Activated CD4-positive, CD25-positive, alpha-beta regulatory T cell treated with anti-CD3 and anti-CD28 coated beads, Interleukin-2, amount 50 U/mL, for 16 hours (primary cell): ENCODE measurements around the gene SYNPR.

Experiments used
- DNase-seq: peaks from one replicate; pipeline ENCODE4 v3.0.0-alpha.2; 2020; ENCODE audit warnings: low read depth, low spot score

Gene SYNPR

DNA sequence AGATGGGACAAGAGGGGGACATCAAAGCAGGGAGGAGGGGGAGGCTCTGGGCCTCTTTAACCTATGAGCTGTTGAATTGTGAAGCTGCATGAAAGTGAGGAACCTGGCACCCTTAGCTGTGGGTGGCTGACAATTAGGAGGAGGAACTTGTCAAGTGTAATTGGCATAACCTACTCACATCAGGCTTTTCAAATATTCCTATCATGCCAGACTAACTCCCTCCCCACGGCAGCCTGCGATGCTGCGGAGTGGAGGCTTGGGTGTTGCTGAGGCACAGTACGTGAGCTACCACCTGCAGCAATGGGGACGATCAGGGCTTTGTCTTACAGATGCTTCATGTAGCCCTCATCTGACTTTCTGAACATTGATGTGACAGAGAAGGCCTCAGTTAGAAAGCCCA is 193.7 kb downstream of the SYNPR start:
- no peak for DNase-seq

- DNase-seq: no peak
These were observed 195.6 kb downstream of the SYNPR start for GRCh38 chr3:63473641-63474166.

- DNase-seq: no peak
These were observed 196.9 kb downstream of the SYNPR start for GRCh38 chr3:63474828-63475518.

DNA sequence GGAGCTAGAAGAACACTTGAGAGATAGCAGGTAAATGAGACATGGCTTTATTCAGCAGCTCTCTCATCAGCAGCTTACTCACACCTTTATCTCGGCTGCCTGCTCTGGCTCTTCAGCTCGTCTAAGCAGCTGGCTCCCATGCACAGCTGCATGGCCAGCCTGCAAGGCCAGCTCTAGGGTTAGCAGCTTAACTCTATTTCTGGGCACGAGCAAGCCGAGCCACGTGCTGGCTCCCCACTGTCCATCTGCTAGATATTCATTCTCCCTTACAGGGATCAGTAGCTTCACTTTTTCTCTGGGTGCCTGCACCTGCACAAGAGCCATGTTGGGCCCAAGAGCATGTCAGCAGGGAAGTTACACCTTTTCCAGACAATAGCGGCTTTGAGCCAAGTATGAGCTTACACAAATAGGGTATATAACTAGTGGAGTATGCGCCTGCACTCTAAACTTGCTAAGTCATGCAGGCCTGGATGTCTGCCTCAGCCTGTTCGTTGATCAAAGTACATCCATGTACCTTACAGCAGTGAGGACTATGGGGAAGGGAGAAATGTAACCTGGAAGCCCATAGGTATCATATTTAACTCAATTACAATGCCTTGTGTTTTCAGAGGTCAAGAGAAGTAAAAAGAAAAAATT is 199.5 kb downstream of the SYNPR start:
- no peak for DNase-seq

DNA sequence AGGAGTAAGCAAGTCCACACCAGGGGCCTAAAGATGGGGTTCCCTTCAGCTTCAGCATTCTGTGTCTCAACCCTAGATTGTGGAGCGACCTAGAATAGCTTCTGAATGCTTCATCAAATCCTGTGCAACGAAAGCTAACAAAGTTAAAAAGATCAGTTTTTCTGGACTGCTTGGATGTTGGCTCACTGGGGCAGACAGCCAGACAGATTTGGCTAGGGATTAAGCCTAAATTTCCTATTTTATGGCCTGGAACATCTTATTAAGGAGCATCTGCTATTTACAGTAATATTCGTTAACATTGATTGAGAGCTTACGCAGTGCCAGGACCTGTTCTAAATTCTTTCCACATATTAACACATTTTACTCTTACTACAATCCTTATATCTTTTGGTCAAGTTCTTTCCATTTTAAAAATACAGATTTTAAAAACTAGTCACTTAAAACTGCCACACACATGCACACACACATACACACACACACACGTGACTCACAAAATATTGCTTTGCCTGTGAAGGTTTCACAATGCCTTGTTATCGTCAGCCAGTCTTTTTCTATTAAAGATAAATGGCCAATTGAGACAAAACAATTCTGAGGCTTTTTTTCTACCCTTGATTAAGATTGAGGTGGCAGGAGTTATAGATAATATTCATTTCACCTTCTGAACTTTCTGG is 201.0 kb downstream of the SYNPR start:
- no peak for DNase-seq

DNA sequence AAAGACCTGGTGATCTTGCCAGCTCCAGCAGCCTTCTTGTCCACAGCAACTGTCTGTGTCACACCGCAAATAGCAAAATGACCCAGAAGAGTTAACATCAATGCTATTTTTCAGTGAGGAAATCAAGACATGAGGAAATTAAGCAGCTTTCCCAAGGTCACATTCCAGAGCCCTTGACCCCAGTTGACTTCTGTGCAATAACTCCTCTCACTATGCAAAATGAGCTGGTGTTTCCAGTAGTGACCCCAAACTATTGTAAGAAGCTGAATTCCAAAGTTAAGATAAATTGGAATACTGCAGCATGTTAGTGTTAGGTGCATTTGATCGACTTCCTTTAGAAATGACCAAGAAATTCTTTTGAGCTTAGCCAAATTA is 201.5 kb downstream of the SYNPR start:
- no peak for DNase-seq

DNA sequence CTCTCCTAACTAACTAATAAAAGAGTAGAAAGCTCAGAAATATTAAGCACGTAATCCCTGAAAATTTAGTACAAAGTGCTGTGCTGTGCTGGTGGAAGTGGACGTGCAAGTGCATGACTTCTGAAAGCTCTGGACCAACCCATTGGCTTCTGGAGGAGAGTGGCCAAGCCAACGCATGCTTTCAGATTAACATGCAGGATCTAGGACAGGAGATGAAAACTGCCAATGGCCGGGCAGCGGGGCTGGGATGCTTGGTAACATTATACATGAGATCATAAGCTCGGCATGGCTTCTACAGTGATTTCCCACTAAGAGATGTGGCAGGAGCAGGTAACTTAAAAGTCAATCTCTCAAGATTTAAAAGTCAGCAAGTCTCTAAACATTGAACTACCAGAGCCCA is 203.5 kb downstream of the SYNPR start:
- no peak for DNase-seq

DNA sequence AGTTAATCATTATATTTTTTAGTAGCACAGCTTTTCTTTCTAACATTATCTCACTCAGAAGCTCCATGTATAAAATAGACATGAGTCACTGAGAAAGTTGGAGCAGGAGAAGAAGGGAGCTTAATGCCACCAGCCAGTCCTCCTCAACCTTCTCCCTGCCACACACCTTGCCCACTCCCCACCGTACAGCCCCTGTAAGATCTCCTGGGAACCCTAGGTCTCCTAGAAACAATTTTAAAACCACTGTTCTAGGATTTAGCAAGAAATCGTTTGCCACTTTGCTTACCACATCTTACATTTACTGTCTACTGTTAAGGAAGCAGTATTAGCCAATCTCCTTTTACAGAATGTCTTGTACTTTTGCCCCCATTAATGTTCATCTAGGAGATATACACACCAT is 204.2 kb downstream of the SYNPR start:
- DNase-seq: no peak

- no peak for DNase-seq
These were observed 214.4 kb downstream of the SYNPR start for GRCh38 chr3:63492464-63492863.

DNA sequence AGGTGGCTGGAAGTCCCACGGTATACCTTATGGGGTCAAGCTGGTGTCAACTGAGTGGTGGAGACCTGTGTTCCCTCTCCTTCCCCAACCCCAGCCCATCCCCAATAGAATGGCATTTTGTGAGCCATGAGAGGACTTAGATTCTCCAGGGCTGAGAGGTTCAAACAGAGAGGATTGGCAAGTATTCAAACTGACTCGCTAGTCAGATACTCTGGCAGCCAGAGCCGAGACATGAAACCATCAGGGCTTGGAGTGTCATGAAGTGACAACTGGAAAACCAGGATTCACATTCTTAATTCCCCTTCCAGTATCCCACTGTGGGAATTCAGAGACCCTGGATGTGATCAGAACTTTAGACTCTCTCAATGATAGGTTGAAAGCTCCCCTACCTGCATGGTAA is 215.0 kb downstream of the SYNPR start:
- no peak for DNase-seq

DNA sequence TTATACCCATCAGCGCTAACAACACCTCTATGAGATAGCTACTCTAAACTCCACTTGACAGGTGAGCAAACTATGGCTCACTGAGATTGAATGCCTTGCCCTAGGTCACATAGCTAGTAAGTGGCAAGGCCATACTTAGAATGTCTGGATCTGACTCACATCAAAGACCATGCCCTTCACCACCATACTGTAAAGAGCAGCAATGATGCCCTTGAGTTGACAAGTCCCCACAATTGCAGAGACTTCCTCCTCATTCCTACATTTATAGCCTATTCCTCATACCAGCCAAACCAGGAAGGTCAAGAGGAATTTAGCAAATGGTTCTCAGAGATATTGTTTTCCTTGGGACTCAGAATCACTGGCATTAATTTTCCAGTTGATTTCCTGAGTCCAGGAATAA is 216.5 kb downstream of the SYNPR start:
- DNase-seq: no peak

GRCh38 chr3:63497641-63498040 is 219.5 kb downstream of the SYNPR start:
- no peak for DNase-seq

DNA sequence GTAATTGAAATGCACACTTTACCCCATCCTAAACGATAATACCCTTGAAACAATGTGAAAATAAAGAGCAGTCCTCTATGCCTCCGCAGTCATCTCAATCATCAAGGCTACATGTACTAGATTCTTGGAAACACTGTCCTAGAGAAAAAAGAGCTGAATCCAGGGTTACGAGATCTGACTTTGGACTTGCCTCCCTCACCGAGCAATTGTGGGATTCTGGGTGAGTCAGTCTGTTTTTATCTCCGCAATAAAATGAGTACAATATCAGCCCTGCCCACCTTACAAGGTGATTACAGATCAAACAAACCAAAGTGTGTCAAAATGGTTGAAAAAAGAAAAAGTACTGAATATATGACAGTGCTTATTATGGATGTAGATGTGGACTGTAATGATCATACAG is 222.1 kb downstream of the SYNPR start:
- DNase-seq: no peak

DNA sequence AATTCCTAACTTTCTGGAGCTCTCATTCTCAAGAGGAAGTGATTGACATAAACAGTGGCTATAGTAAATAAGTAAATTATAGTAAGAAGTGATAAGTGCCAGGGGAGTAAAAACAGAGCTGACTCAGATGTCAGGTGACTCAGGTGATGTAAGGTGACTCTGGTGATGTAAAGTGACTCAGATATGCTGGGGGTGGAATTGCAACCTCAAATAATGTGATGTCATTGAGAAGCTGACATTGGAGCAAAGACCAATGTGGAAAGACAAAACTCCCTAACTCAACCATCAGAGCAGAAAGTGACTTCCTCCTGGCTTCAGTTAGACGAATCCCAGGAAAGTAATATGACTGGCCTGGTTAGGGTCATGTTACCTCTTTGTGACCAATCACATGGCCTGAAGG is 230.2 kb downstream of the SYNPR start:
- DNase-seq: no peak

GRCh38 chr3:63508771-63509170 is 230.7 kb downstream of the SYNPR start:
- no peak for DNase-seq

DNA sequence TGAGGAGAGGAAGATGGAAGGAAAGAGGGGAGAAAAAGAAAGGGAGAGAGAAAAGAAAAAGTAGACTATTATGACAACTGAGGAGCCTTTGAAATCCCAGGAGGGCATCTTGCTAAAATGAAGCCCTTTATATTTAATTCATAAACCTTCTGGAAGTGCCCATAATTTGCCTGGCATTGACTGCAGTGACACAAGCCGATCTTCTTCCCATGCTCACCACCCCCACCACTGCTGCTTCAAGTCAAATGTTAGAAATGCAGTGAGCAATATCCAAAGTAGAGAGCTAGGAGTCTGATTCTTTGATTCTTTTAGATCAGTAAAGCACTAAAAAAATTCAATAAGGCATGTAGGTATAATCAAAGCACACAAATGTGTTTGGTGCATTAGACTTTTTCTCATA is 235.7 kb downstream of the SYNPR start:
- no peak for DNase-seq

- DNase-seq: no peak
These were observed 236.6 kb downstream of the SYNPR start for GRCh38 chr3:63514678-63515077.

- no peak for DNase-seq
These were observed 241.3 kb downstream of the SYNPR start for GRCh38 chr3:63519426-63519825.

DNA sequence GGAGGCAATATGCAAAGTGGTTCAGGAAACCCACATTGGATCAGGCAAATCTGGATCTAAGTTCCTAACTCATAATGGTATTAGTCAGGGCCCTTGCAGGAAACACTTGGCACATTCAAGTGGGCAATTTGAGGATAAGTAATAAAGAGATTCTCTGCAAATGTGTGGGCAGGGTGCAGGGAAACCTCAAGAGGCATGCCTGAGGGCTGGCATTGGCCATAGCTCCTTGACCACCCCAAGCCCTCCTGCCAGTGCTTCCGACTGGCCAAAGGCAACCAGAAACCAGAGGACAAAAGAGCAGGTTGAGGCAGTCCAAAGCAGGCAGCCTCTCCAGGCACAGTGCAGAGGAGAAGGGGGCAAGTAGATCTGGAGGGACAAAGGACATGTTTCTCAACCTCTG is 243.5 kb downstream of the SYNPR start:
- DNase-seq: no peak

- no peak for DNase-seq
These were observed 245.0 kb downstream of the SYNPR start for GRCh38 chr3:63523100-63523499.

GRCh38 chr3:63528325-63529000 is 250.4 kb downstream of the SYNPR start:
- no peak for DNase-seq

DNA sequence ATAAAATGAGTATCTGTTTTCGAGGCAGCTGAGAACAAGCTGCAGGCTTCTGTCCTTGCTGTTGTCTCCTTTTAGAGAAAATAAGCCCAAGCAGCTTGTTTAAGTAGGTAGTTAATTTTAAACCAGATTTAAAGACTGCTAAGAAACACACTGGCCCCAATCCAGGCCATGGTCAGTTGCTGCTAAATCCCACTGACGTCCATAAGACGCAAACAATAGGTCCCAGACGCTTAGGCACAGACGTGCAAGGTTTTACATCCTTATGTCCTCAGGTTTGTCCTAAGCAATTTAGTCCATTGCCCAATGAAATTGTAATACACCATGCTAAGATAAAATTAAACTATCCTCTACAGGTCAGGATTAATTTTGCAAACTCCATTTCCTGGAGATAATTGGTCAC is 254.4 kb downstream of the SYNPR start:
- no peak for DNase-seq
